OCI-LY7 (cell line): ENCODE results near the gene USP48. TPM values are rescaled to one million over a fixed set of nuclear protein-coding genes. Genes with fewer than 3 reads are reported as not detected.

Experiments used
- BruUV-seq: library from RNA; stranded (reverse); fragments of 400-500 nt; replicated peaks from 2 replicates; lab custom pipeline; 2021; lab: Mats Ljungman, UMichigan
- CTCF ChIA-PET: fragments of 300-600 bp; sonication (Branson Sonifier 250); formaldehyde crosslinking; loops from one replicate; lab custom pipeline; 2022; ENCODE audit warnings: antibody characterized with exemption; ENCODE audit not compliant: unreplicated experiment; lab: Charles Lee
- POLR2A ChIA-PET: fragments of 300-600 bp; sonication (Branson Sonifier 250); formaldehyde crosslinking; loops from one replicate; lab custom pipeline; 2022; ENCODE audit warnings: antibody characterized with exemption; lab: Charles Lee
- DNase-seq: peaks from one replicate; pipeline ENCODE4 v3.0.0-alpha.2; 2015; ENCODE audit warnings: low spot score
- H2AFZ ChIP-seq: fragments of 200-600 bp; sonication (generic), shearing (Covaris generic); 2 replicates; pipeline ENCODE4 v1.6.1; 2014; ENCODE audit warnings: mild to moderate bottlenecking, antibody characterized with exemption, low read length, moderate library complexity
- H3K27ac ChIP-seq: fragments of 200-600 bp; sonication (generic); 2 replicates; pipeline ENCODE4 v1.5.1; 2014; ENCODE audit warnings: mixed run types, low read depth, mild to moderate bottlenecking, moderate library complexity, low read length, inconsistent platforms; ENCODE audit not compliant: poor library complexity, severe bottlenecking
- H3K36me3 ChIP-seq: fragments of 200-600 bp; sonication (generic); 2 replicates; pipeline ENCODE4 v1.6.1; 2014; ENCODE audit warnings: mild to moderate bottlenecking, antibody characterized with exemption, low read length, moderate library complexity, mixed read lengths; ENCODE audit not compliant: insufficient read depth
- H3K4me1 ChIP-seq: fragments of 200-600 bp; sonication (generic); 2 replicates; pipeline ENCODE4 v1.5.1; 2014; ENCODE audit warnings: mild to moderate bottlenecking, low read length; ENCODE audit not compliant: insufficient read depth, poor library complexity, severe bottlenecking
- H3K4me2 ChIP-seq: fragments of 200-600 bp; sonication (generic); 2 replicates; pipeline ENCODE4 v1.6.1; 2014; ENCODE audit warnings: mild to moderate bottlenecking, low read length
- H3K4me3 ChIP-seq: fragments of 200-600 bp; sonication (generic); 2 replicates; pipeline ENCODE4 v1.5.1; 2014; ENCODE audit warnings: mild to moderate bottlenecking, low read depth, low read length; ENCODE audit not compliant: poor library complexity, severe bottlenecking
- H3K79me2 ChIP-seq: fragments of 200-600 bp; sonication (generic); 2 replicates; pipeline ENCODE4 v1.6.1; 2016; ENCODE audit warnings: low read depth, mild to moderate bottlenecking, low read length, moderate library complexity, mixed read lengths; ENCODE audit not compliant: insufficient read depth
- H3K9me2 ChIP-seq: fragments of 200-600 bp; sonication (generic); 2 replicates; pipeline ENCODE4 v1.6.1; 2016; ENCODE audit warnings: mild to moderate bottlenecking, low read length, mixed read lengths; ENCODE audit not compliant: insufficient read depth
- H3K9me3 ChIP-seq: fragments of 200-600 bp; sonication (generic); 2 replicates; pipeline ENCODE4 v1.6.1; 2014; ENCODE audit warnings: mild to moderate bottlenecking, mixed run types, low read length, mixed read lengths
- H4K20me1 ChIP-seq: fragments of 200-600 bp; sonication (generic); 2 replicates; pipeline ENCODE4 v1.6.1; 2014; ENCODE audit warnings: mild to moderate bottlenecking, antibody characterized with exemption, low read length, moderate library complexity, mixed read lengths; ENCODE audit not compliant: insufficient read depth
- CTCF ChIP-seq: fragments of 200-600 bp; sonication (generic); conservative IDR thresholded peaks from 2 replicates; pipeline ENCODE4 v1.5.1; 2014; ENCODE audit warnings: mild to moderate bottlenecking, antibody characterized with exemption, low read length, moderate library complexity, mixed read lengths
- EZH2phosphoT487 ChIP-seq: fragments of 200-600 bp; sonication (generic); IDR thresholded peaks from 2 replicates; pipeline ENCODE4 v1.6.1; 2018; ENCODE audit warnings: low read depth, borderline replicate concordance, mild to moderate bottlenecking, mixed run types, antibody characterized with exemption, low read length, moderate library complexity, mixed read lengths
- intact Hi-C: fragments of 100-400 bp; cut with micrococcal nuclease; formaldehyde crosslinking; loops from one replicate; pipeline ENCODE4 v1.10.0; 2022; ENCODE audit not compliant: unreplicated experiment
- total RNA-seq, 2 experiments: library from RNA; depleted of rRNA in 1 of 2; stranded (reverse); fragments of >200 nt in 1 of 2; shearing (Covaris generic) in 1 of 2; gene quantifications; 2 replicates each; pipeline ENCODE4 v1.2.3, GENCODE V29; 2014 to 2022

The USP48 gene
- total RNA-seq, 2 experiments from 2014 or later = 45.0 to 98.3 TPM

GRCh38 chr1:21759818-21760217 lies 23.1 kb downstream of the USP48 start:
- no peak overlapping the region for H2AFZ ChIP-seq
- H3K9me3 ChIP-seq = no peaks in the 10 kb centered on the region
- H3K9me2 ChIP-seq = no peaks in the 10 kb centered on the region
- H4K20me1 ChIP-seq = peaks cover 26% of the 10 kb centered on the region; the same call in 1 of the 2 replicates
- no peak for DNase-seq
- intact Hi-C loops = no loop called here
- ChIA-PET CTCF (no interaction called here), POLR2A (interaction anchor here (0.5 kb wide), 1 partner anchor 260 kb away, joined by 5 read pairs; no protein-coding TSS in a partner anchor)
- no peak overlapping the region for H3K4me2 ChIP-seq
- peaks cover 86% of the 10 kb centered on the region for H3K79me2 ChIP-seq
- no TSS peak for BruUV-seq
- peaks cover 47% of the 10 kb centered on the region for H3K4me1 ChIP-seq
- H3K4me3 ChIP-seq = no peak overlapping the region
- TF ChIP-seq CTCF = no peak
- TF ChIP-seq EZH2phosphoT487 = no peak
- H3K27ac ChIP-seq = no peak overlapping the region
- peaks cover 28% of the 10 kb centered on the region for H3K36me3 ChIP-seq

- no peak overlapping the region for H3K4me3 ChIP-seq
- H2AFZ ChIP-seq = no peak overlapping the region
- peaks cover 79% of the 10 kb centered on the region for H3K79me2 ChIP-seq
- BruUV-seq = no TSS peak
- intact Hi-C loops = no loop called here
- peaks cover 34% of the 10 kb centered on the region for H3K36me3 ChIP-seq
- H3K27ac ChIP-seq = no peak overlapping the region
- no peaks in the 10 kb centered on the region for H3K9me3 ChIP-seq
- no peak overlapping the region for H3K4me2 ChIP-seq
- H3K9me2 ChIP-seq = no peaks in the 10 kb centered on the region
- ChIA-PET CTCF (interaction anchor here (0.5 kb wide), 1 partner anchor 118 kb away, joined by 3 read pairs; no protein-coding TSS in a partner anchor), POLR2A (interaction anchor here (0.7 kb wide), 1 partner anchor 14 kb away, joined by 11 read pairs; no protein-coding TSS in a partner anchor)
- DNase-seq = no peak
- H3K4me1 ChIP-seq = peaks cover 40% of the 10 kb centered on the region
- H4K20me1 ChIP-seq = peaks cover 26% of the 10 kb centered on the region; the same call in 1 of the 2 replicates
- no peak for TF ChIP-seq EZH2phosphoT487
- TF ChIP-seq CTCF = no peak
Measured at GRCh38 chr1:21759182-21759581, 23.8 kb downstream of the USP48 start.

GRCh38 chr1:21758614-21759013 lies 24.3 kb downstream of the USP48 start:
- no peak overlapping the region for H2AFZ ChIP-seq
- no peaks in the 10 kb centered on the region for H3K9me2 ChIP-seq
- no peak for DNase-seq
- intact Hi-C loops = no loop called here
- peaks cover 26% of the 10 kb centered on the region; the same call in 1 of the 2 replicates for H4K20me1 ChIP-seq
- no peak overlapping the region for H3K4me2 ChIP-seq
- no TSS peak for BruUV-seq
- no peak overlapping the region for H3K4me3 ChIP-seq
- no peak for TF ChIP-seq CTCF
- TF ChIP-seq EZH2phosphoT487 = no peak
- ChIA-PET CTCF (interaction anchor here (0.5 kb wide), 1 partner anchor 119 kb away, joined by 3 read pairs; no protein-coding TSS in a partner anchor), POLR2A (no interaction called here)
- peaks cover 35% of the 10 kb centered on the region for H3K4me1 ChIP-seq
- H3K9me3 ChIP-seq = no peaks in the 10 kb centered on the region
- peaks cover 39% of the 10 kb centered on the region for H3K36me3 ChIP-seq
- peaks cover 74% of the 10 kb centered on the region for H3K79me2 ChIP-seq
- no peak overlapping the region for H3K27ac ChIP-seq
